GM12801 (cell line): ENCODE data around the gene SPATS2.

Experiments used
- CTCF ChIP-seq: IDR thresholded peaks from one replicate; pipeline ENCODE4 v1.5.1; 2011; ENCODE audit warnings: control low read depth; ENCODE audit not compliant: insufficient read length; ENCODE audit errors: extremely low read depth

Gene SPATS2

GRCh38 chr12:49352351-49352750 lies 14.9 kb upstream of the SPATS2 start:
- TF ChIP-seq CTCF = no peak

- TF ChIP-seq CTCF = no peak
Measured at GRCh38 chr12:49355913-49356312, 11.3 kb upstream of the SPATS2 start.

- TF ChIP-seq CTCF = no peak
Measured at GRCh38 chr12:49357103-49357678, 10.1 kb upstream of the SPATS2 start.

- TF ChIP-seq CTCF = no peak
Measured at GRCh38 chr12:49358483-49359141, 8.7 kb upstream of the SPATS2 start.

GRCh38 chr12:49359671-49360070 lies 7.6 kb upstream of the SPATS2 start:
- TF ChIP-seq CTCF = no peak

- no peak for TF ChIP-seq CTCF
Measured at GRCh38 chr12:49362077-49362476, 5.2 kb upstream of the SPATS2 start.

GRCh38 chr12:49364989-49365388 lies 2.3 kb upstream of the SPATS2 start:
- no peak for TF ChIP-seq CTCF
